ENCODE measurements around the gene EPHA7. TPM values are rescaled to one million over a fixed set of nuclear protein-coding genes. Genes with fewer than 3 reads are reported as not detected.

The EPHA7 gene
- polyA plus RNA-seq, 1 donor from 2014 or later, result 17.4 TPM

GRCh38 chr6:93437491-93437890 is 18.1 kb upstream of the EPHA7 start:
- H4K20me1 ChIP-seq (ENCODE audit: insufficient read depth), result no peaks in the 10 kb centered on the region
- no peaks in the 10 kb centered on the region for H3K27me3 ChIP-seq (ENCODE audit: insufficient read depth, low read depth, low read length)
- H3K4me3 ChIP-seq (ENCODE audit: low read length), result no peak overlapping the region
- H3K9me3 ChIP-seq (ENCODE audit: low read length), result no peaks in the 10 kb centered on the region
- no peaks in the 10 kb centered on the region for H3K9me2 ChIP-seq (ENCODE audit: insufficient read depth, low read length)
- H3K27ac ChIP-seq (ENCODE audit: low read length), result no peak overlapping the region
- H3K36me3 ChIP-seq (ENCODE audit: insufficient read depth, low read length), result no peaks in the 10 kb centered on the region
- no peak overlapping the region for H2AFZ ChIP-seq (ENCODE audit: low read depth, low read length)
- TF ChIP-seq EP300 (conservative IDR thresholded peaks at IDR 0.05; ENCODE audit: poor library complexity, severe bottlenecking) (no peak), RAD21 (conservative IDR thresholded peaks at IDR 0.05) (no peak), REST (IDR thresholded peaks at IDR 0.05; ENCODE audit: borderline replicate concordance) (no peak), TAF1 (IDR thresholded peaks at IDR 0.05; ENCODE audit: low read depth) (no peak), MXI1 (conservative IDR thresholded peaks at IDR 0.05; ENCODE audit: poor library complexity, severe bottlenecking) (no peak), CTCF (IDR thresholded peaks at IDR 0.05; ENCODE audit: poor library complexity, severe bottlenecking) (no peak)
- H3K79me2 ChIP-seq (replicated peaks; ENCODE audit: insufficient read depth, low read length), result no peaks in the 10 kb centered on the region
- H3F3A ChIP-seq (ENCODE audit: insufficient read depth, low read length, poor library complexity, severe bottlenecking), result no peaks in the 10 kb centered on the region
- no peak overlapping the region for H3K9ac ChIP-seq (ENCODE audit: low read length)
- H3K4me2 ChIP-seq (ENCODE audit: low read length), result no peak overlapping the region

DNA sequence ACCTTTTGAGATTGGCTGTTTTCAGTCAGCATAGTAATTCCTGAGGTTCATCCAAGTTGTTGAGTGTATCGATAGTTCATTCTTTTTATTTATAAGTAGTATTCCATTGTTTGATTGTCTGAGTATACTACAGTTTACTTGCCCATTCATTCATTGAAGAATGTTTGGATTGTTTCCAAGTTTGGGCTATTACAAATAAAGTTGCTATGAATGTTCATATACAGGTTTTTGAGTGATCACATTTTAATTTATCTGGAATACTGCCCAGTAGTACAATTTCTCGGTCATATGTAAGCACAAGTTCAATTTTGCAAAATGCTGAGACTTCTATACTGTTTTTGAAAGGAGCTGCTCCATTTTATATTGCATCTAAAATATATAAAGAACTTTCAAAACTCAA is 14.2 kb upstream of the EPHA7 start:
- Histone ChIP-seq H3K4me2 (ENCODE audit: low read length) (no peak overlapping the region), H3K9me2 (ENCODE audit: insufficient read depth, low read length) (no peaks in the 10 kb centered on the region), H3F3A (ENCODE audit: insufficient read depth, low read length, poor library complexity, severe bottlenecking) (no peaks in the 10 kb centered on the region), H3K9ac (ENCODE audit: low read length) (no peak overlapping the region), H3K9me3 (ENCODE audit: low read length) (no peaks in the 10 kb centered on the region), H3K36me3 (ENCODE audit: insufficient read depth, low read length) (no peaks in the 10 kb centered on the region), H4K20me1 (ENCODE audit: insufficient read depth) (no peaks in the 10 kb centered on the region), H2AFZ (ENCODE audit: low read depth, low read length) (no peak overlapping the region), H3K4me3 (ENCODE audit: low read length) (no peak overlapping the region), H3K27ac (ENCODE audit: low read length) (no peak overlapping the region), H3K27me3 (ENCODE audit: insufficient read depth, low read depth, low read length) (no peaks in the 10 kb centered on the region), H3K79me2 (replicated peaks; ENCODE audit: insufficient read depth, low read length) (no peaks in the 10 kb centered on the region)
- no peak for TF ChIP-seq CTCF (IDR thresholded peaks at IDR 0.05; ENCODE audit: poor library complexity, severe bottlenecking)
- no peak for TF ChIP-seq MXI1 (conservative IDR thresholded peaks at IDR 0.05; ENCODE audit: poor library complexity, severe bottlenecking)
- TF ChIP-seq EP300 (conservative IDR thresholded peaks at IDR 0.05; ENCODE audit: poor library complexity, severe bottlenecking), result no peak
- TF ChIP-seq SMC3 (conservative IDR thresholded peaks at IDR 0.05; ENCODE audit: poor library complexity), result no peak
- TF ChIP-seq POLR2AphosphoS5 (IDR thresholded peaks at IDR 0.05), result no peak
- TF ChIP-seq EZH2 (IDR thresholded peaks at IDR 0.05; ENCODE audit: borderline replicate concordance, insufficient read depth, low read length, poor library complexity, severe bottlenecking), result no peak
- TF ChIP-seq RAD21 (conservative IDR thresholded peaks at IDR 0.05), result no peak
- TF ChIP-seq TAF1 (IDR thresholded peaks at IDR 0.05; ENCODE audit: low read depth), result no peak

All from neural cell (in vitro differentiated cells).